ENCODE results near the gene CRB2.
A peak's percentile ranks its signal among the peaks of the same experiment; 100 is the strongest.

Gene CRB2

GRCh38 chr9:123368536-123369153 is 12.6 kb downstream of the CRB2 start:
- TF ChIP-seq GLIS3 (CRISPR knock-in tag; IDR thresholded peaks at IDR 0.05) (no peak), ZNF8 (CRISPR knock-in tag; IDR thresholded peaks at IDR 0.05) (no peak), ZFP3 (CRISPR knock-in tag; IDR thresholded peaks at IDR 0.05) (no peak), CSRNP3 (CRISPR knock-in tag; IDR thresholded peaks at IDR 0.05) (no peak), ESRRG (CRISPR knock-in tag; IDR thresholded peaks at IDR 0.05) (no peak), CREB5 (CRISPR knock-in tag; IDR thresholded peaks at IDR 0.05; ENCODE audit: low read depth) (no peak), RARB (CRISPR knock-in tag; IDR thresholded peaks at IDR 0.05) (no peak), TOX (CRISPR knock-in tag; IDR thresholded peaks at IDR 0.05; ENCODE audit: borderline replicate concordance) (no peak), PPARA (CRISPR knock-in tag; IDR thresholded peaks at IDR 0.05; ENCODE audit: borderline replicate concordance) (no peak), TSHZ2 (CRISPR knock-in tag; IDR thresholded peaks at IDR 0.05) (no peak)
- no peak for ATAC-seq

GRCh38 chr9:123369296-123369695 is 13.3 kb downstream of the CRB2 start:
- TF ChIP-seq ZFP3 (CRISPR knock-in tag; IDR thresholded peaks at IDR 0.05) (peak; percentile 98), ESRRG (CRISPR knock-in tag; IDR thresholded peaks at IDR 0.05) (no peak)
- no peak for ATAC-seq

- TF ChIP-seq ISL1 (CRISPR knock-in tag; IDR thresholded peaks at IDR 0.05) (no peak), ZNF565 (CRISPR knock-in tag; conservative IDR thresholded peaks at IDR 0.05; ENCODE audit: low read depth) (no peak)
- ATAC-seq, result no peak
These were observed 14.1 kb downstream of the CRB2 start for GRCh38 chr9:123370108-123370507.

GRCh38 chr9:123370526-123371227 is 14.7 kb downstream of the CRB2 start:
- TF ChIP-seq SNAI2 (CRISPR knock-in tag; IDR thresholded peaks at IDR 0.05) (no peak), ZNF70 (CRISPR knock-in tag; IDR thresholded peaks at IDR 0.05) (no peak), OSR1 (CRISPR knock-in tag; IDR thresholded peaks at IDR 0.05) (no peak), ESRRG (CRISPR knock-in tag; IDR thresholded peaks at IDR 0.05) (no peak), POU6F1 (CRISPR knock-in tag; IDR thresholded peaks at IDR 0.05; ENCODE audit: borderline replicate concordance, low read depth) (no peak), ZFP30 (CRISPR knock-in tag; IDR thresholded peaks at IDR 0.05) (no peak), ARNTL (CRISPR knock-in tag; IDR thresholded peaks at IDR 0.05; ENCODE audit: borderline replicate concordance, low read depth) (no peak), ZNF8 (CRISPR knock-in tag; IDR thresholded peaks at IDR 0.05) (no peak), CSDC2 (CRISPR knock-in tag; IDR thresholded peaks at IDR 0.05) (no peak), BACH2 (CRISPR knock-in tag; IDR thresholded peaks at IDR 0.05; ENCODE audit: borderline replicate concordance) (no peak), PPARA (CRISPR knock-in tag; IDR thresholded peaks at IDR 0.05; ENCODE audit: borderline replicate concordance) (no peak), TSHZ2 (CRISPR knock-in tag; IDR thresholded peaks at IDR 0.05) (no peak), ZC3H10 (CRISPR knock-in tag; IDR thresholded peaks at IDR 0.05) (no peak), PATZ1 (CRISPR knock-in tag; IDR thresholded peaks at IDR 0.05; ENCODE audit: borderline replicate concordance) (no peak), GLIS3 (CRISPR knock-in tag; IDR thresholded peaks at IDR 0.05) (no peak), ZNF565 (CRISPR knock-in tag; conservative IDR thresholded peaks at IDR 0.05; ENCODE audit: low read depth) (no peak)
- ATAC-seq, result peak; percentile 16; the same call in 2 of the 3 replicates
